Activated CD4-positive, alpha-beta T cell treated with anti-CD3 and anti-CD28 coated beads, Interleukin-10, Interleukin-2, amounts not matched to agents 100 ng/mL and 50 ng/mL, durations not matched to agents 16 hours and 8 hours (primary cell): ENCODE data around the gene BCAS3.

Experiments
- DNase-seq: peaks from one replicate; pipeline ENCODE4 v3.0.0-alpha.2; 2020

BCAS3 gene

GRCh38 chr17:61330174-61331150, 652.8 kb downstream of the BCAS3 start:
- no peak for DNase-seq

- no peak for DNase-seq
Observed at GRCh38 chr17:61331178-61331577, 653.5 kb downstream of the BCAS3 start.

GRCh38 chr17:61331886-61332285, 654.2 kb downstream of the BCAS3 start:
- DNase-seq, result no peak

GRCh38 chr17:61333136-61333535, 655.5 kb downstream of the BCAS3 start:
- no peak for DNase-seq

GRCh38 chr17:61334673-61335072, 657.0 kb downstream of the BCAS3 start:
- DNase-seq, result no peak

GRCh38 chr17:61335105-61335844, 657.6 kb downstream of the BCAS3 start:
- no peak for DNase-seq

GRCh38 chr17:61335845-61336655, 658.4 kb downstream of the BCAS3 start:
- DNase-seq, result no peak

GRCh38 chr17:61337290-61337689, 659.6 kb downstream of the BCAS3 start:
- DNase-seq, result no peak

GRCh38 chr17:61338000-61338798, 660.5 kb downstream of the BCAS3 start:
- no peak for DNase-seq

- no peak for DNase-seq
Observed at GRCh38 chr17:61338874-61339478, 661.3 kb downstream of the BCAS3 start.

- DNase-seq, result no peak
Observed at GRCh38 chr17:61340431-61341209, 663.0 kb downstream of the BCAS3 start.

- DNase-seq, result no peak
Observed at GRCh38 chr17:61343576-61343975, 665.9 kb downstream of the BCAS3 start.

- no peak for DNase-seq
Observed at GRCh38 chr17:61345061-61345460, 667.4 kb downstream of the BCAS3 start.

- no peak for DNase-seq
Observed at GRCh38 chr17:61345825-61346666, 668.4 kb downstream of the BCAS3 start.

GRCh38 chr17:61349350-61349749, 671.7 kb downstream of the BCAS3 start:
- no peak for DNase-seq

- DNase-seq, result no peak
Observed at GRCh38 chr17:61351745-61352407, 674.2 kb downstream of the BCAS3 start.

GRCh38 chr17:61352408-61352770, 674.7 kb downstream of the BCAS3 start:
- no peak for DNase-seq

GRCh38 chr17:61352781-61353491, 675.3 kb downstream of the BCAS3 start:
- DNase-seq, result no peak

GRCh38 chr17:61353615-61354014, 676.0 kb downstream of the BCAS3 start:
- DNase-seq, result no peak
